MCF 10A (cell line): ENCODE results near the gene CCDC141. TPM values are rescaled to one million over a fixed set of nuclear protein-coding genes. Genes with fewer than 3 reads are reported as not detected.

ENCODE experiments used
- BruUV-seq: library from RNA; stranded (reverse); fragments of 400-500 nt; replicated peaks from 2 replicates; lab custom pipeline; 2021; lab: Mats Ljungman, UMichigan
- CTCF ChIA-PET: fragments of 300-600 bp; sonication (Branson Sonifier 250); formaldehyde crosslinking; extraction: SDS; loops from one replicate; lab custom pipeline; 2021; ENCODE audit warnings: antibody characterized with exemption, inconsistent platforms; lab: Yijun Ruan, JAX
- POLR2A ChIA-PET: fragments of 300-600, 350-650 bp; sonication (Branson Sonifier 250); formaldehyde crosslinking; extraction: SDS; loops from one replicate; lab custom pipeline; 2020; ENCODE audit warnings: antibody characterized with exemption, inconsistent platforms; lab: Yijun Ruan, JAX
- DNase-seq: peaks from one replicate; pipeline ENCODE4 v3.0.0-alpha.2; 2018; ENCODE audit not compliant: unreplicated experiment
- H3K27ac Mint-ChIP-seq: one replicate; pipeline ENCODE4 v1.8.0; 2022; ENCODE audit warnings: mild to moderate bottlenecking, low read depth, mixed read lengths; ENCODE audit not compliant: unreplicated experiment
- H3K27me3 Mint-ChIP-seq: one replicate; pipeline ENCODE4 v1.8.0; 2022; ENCODE audit warnings: mixed read lengths; ENCODE audit not compliant: insufficient read depth, unreplicated experiment
- H3K36me3 Mint-ChIP-seq: one replicate; pipeline ENCODE4 v1.8.0; 2022; ENCODE audit warnings: mild to moderate bottlenecking, moderate library complexity, mixed read lengths; ENCODE audit not compliant: insufficient read depth, unreplicated experiment
- H3K4me1 Mint-ChIP-seq: one replicate; pipeline ENCODE4 v1.8.0; 2022; ENCODE audit warnings: mixed read lengths; ENCODE audit not compliant: insufficient read depth, unreplicated experiment
- H3K4me3 Mint-ChIP-seq: one replicate; pipeline ENCODE4 v1.8.0; 2022; ENCODE audit warnings: mild to moderate bottlenecking, moderate library complexity, mixed read lengths; ENCODE audit not compliant: unreplicated experiment
- H3K9me3 Mint-ChIP-seq: one replicate; pipeline ENCODE4 v1.8.0; 2022; ENCODE audit warnings: mixed read lengths; ENCODE audit not compliant: unreplicated experiment
- CTCF ChIP-seq: fragments of 200-600 bp; IDR thresholded peaks from one replicate; pipeline ENCODE4 v1.8.0; 2022; ENCODE audit warnings: antibody characterized with exemption, mild to moderate bottlenecking; ENCODE audit not compliant: unreplicated experiment
- intact Hi-C: fragments of 100-400 bp; cut with micrococcal nuclease; formaldehyde crosslinking; loops from 2 replicates; pipeline ENCODE4 v1.14.1; 2022
- total RNA-seq: library from RNA; stranded (reverse); gene quantifications from 2 replicates; pipeline ENCODE4 v1.2.3, GENCODE V29; 2022

Gene CCDC141
- total RNA-seq, 1 experiment from 2014 or later, result not detected

GRCh38 chr2:178980815-178981214, 69.1 kb downstream of the CCDC141 start:
- no peak for DNase-seq
- Mint-ChIP-seq H3K4me1 (no peaks in the 10 kb centered on the region), H3K36me3 (no peaks in the 10 kb centered on the region), H3K27ac (no peak overlapping the region), H3K4me3 (no peak overlapping the region), H3K27me3 (no peaks in the 10 kb centered on the region), H3K9me3 (no peaks in the 10 kb centered on the region)
- no TSS peak for BruUV-seq
- CTCF ChIA-PET, result interaction anchor here (0.6 to 1.0 kb wide), 3 partner anchors 16 to 508 kb away, joined by 3 to 8 read pairs (median 3); no protein-coding TSS in a partner anchor
- TF ChIP-seq CTCF, result no peak
- POLR2A ChIA-PET, result no interaction called here
- intact Hi-C loops, result no loop called here

GRCh38 chr2:178978667-178979066, 71.3 kb downstream of the CCDC141 start:
- no TSS peak for BruUV-seq
- no peaks in the 10 kb centered on the region for H3K4me1 Mint-ChIP-seq
- no peak overlapping the region for H3K27ac Mint-ChIP-seq
- ChIA-PET POLR2A (no interaction called here), CTCF (interaction anchor here (0.6 kb wide), 1 partner anchor 375 kb away, joined by 5 read pairs; no protein-coding TSS in a partner anchor)
- H3K27me3 Mint-ChIP-seq, result no peaks in the 10 kb centered on the region
- TF ChIP-seq CTCF, result no peak
- intact Hi-C loops, result no loop called here
- H3K4me3 Mint-ChIP-seq, result no peak overlapping the region
- DNase-seq, result no peak
- H3K36me3 Mint-ChIP-seq, result no peaks in the 10 kb centered on the region
- no peaks in the 10 kb centered on the region for H3K9me3 Mint-ChIP-seq

GRCh38 chr2:178976351-178976750, 73.6 kb downstream of the CCDC141 start:
- no peaks in the 10 kb centered on the region for H3K4me1 Mint-ChIP-seq
- H3K36me3 Mint-ChIP-seq, result no peaks in the 10 kb centered on the region
- no peak overlapping the region for H3K27ac Mint-ChIP-seq
- intact Hi-C loops, result no loop called here
- no TSS peak for BruUV-seq
- TF ChIP-seq CTCF, result no peak
- H3K27me3 Mint-ChIP-seq, result no peaks in the 10 kb centered on the region
- no peaks in the 10 kb centered on the region for H3K9me3 Mint-ChIP-seq
- ChIA-PET CTCF (no interaction called here), POLR2A (no interaction called here)
- H3K4me3 Mint-ChIP-seq, result no peak overlapping the region
- DNase-seq, result no peak

GRCh38 chr2:178962805-178963433, 87.0 kb downstream of the CCDC141 start:
- Mint-ChIP-seq H3K27ac (no peak overlapping the region), H3K4me3 (no peak overlapping the region), H3K27me3 (no peaks in the 10 kb centered on the region), H3K9me3 (peaks cover 7% of the 10 kb centered on the region), H3K36me3 (no peaks in the 10 kb centered on the region), H3K4me1 (no peaks in the 10 kb centered on the region)
- ChIA-PET POLR2A (no interaction called here), CTCF (interaction anchor here (0.7 kb wide), 1 partner anchor 1111 kb away, joined by 4 read pairs; no protein-coding TSS in a partner anchor)
- no TSS peak for BruUV-seq
- no peak for TF ChIP-seq CTCF
- intact Hi-C loops, result no loop called here
- no peak for DNase-seq
